ENCODE measurements around the gene OR7G3.

The OR7G3 gene

DNA sequence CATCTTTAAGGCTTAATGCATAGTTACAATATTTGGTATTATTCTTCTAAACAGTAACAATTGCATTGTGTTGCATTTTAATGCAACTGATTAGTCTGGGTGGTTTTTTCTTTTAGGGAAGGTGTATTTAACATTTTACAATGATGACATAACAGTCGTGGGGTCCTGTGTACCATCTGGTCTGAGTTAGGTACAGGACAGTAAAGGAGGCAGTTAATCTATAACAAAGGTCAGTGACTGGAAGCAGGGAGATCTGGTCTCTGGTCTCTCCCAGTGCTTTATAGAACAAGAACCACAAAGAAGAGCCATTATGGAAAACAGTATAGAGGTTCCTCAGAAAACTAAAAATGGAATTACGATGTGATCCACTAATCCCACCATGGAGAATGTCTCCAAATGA is 16.8 kb downstream of the OR7G3 start:
- DNase-seq (ENCODE audit: low read depth in 2 of 2, low spot score in 1 of 2), result no peak

DNA sequence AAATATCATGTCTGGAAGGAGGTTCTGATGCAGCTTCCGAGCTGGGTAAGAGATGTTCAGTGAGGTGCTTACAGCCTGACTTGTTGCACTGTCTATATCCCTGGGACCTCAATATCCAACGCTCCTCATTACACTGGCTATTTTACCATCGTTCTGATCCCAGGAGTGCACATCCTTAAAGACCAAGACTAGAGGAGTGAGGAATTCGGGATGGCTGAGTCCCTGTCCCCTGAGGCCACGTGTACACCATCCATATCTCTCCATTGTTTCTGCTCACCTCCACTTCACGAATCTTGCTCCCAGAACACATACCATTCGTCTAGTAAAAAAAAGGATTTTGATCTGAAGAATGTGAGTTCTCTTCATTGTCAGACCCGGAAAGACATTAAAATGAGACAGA is 19.4 kb downstream of the OR7G3 start, which contains the start of gene OR7G2:
Gene OR7G2, minus strand, starts transcription at position 101 of the 400 bp plus-strand sequence. CDS start 4,232 bp downstream, outside the sequence.
- DNase-seq (ENCODE audit: low read depth in 2 of 2, low spot score in 1 of 2), result no peak

DNA sequence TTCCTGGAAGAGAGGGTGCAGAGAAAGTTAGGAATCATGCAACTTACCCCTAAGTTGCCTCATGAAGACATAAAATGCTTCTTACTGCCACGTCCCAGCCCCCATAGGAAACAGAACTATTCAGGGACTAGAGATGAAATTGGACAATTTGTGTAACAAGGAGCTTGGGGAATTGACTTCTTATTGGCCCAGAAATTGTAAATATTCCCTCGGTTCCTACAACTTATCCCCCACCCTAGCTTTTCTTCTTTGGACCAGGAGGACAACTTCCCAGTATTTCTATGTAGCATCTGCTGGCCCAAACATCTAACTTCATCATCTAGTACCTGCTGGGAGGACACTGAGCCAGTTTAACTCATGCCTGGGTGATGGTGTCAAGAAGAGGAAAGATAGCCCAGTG is 40.0 kb downstream of the OR7G3 start, which contains the start of gene OR1M1:
Gene OR1M1, plus strand, starts transcription at position 301 of the 400 bp plus-strand sequence. CDS start 6,184 bp downstream, outside the sequence.
- DNase-seq (ENCODE audit: low read depth in 2 of 2, low spot score in 1 of 2), result no peak

DNA sequence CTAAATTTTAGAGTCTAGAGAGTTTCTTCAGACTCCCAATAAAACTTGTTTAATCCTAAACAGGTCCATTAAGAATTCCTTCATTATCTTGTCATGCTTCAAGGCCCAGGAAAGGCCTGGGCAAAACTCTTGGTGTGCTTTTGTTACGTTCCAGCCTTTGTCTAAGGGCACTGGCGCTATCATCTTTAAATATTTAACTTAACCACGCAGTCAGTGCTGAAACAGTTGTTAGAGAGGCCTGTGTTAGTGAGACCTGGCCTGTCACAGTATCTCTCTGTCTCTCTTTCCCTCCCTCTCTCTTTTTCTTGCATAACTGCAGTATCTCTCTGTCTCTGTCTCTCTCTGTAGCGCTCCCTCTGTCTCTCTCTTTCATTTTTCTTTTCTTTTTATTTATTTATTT is 48.1 kb downstream of the OR7G3 start:
- no peak for DNase-seq (ENCODE audit: low read depth in 2 of 2, low spot score in 1 of 2)

DNA sequence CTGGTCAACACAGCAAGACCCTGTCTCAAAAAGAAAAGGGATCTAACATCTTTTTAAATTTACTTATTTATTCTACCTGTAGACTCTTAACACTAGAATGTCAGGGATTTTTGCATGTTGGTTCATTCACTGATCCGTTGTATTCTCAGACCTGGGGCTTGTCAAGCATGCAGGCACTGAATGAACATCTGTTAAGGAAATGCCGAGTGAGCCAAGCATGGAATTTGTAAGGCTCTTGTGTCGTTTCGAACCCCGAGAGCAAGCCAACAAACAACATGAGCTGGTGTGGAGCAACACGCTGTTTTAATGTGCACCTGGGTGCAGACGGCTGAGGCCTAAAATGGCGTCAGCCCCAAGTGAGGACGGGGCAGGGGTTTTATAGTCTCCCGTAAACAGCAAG is 49.8 kb downstream of the OR7G3 start:
- no peak for DNase-seq (ENCODE audit: low read depth in 2 of 2, low spot score in 1 of 2)

All from stimulated activated CD8-positive, alpha-beta memory T cell treated with anti-CD3 and anti-CD28 coated beads, Interleukin-4, amount 100 ng/mL, for 4 hours (primary cell).